IPS-11a (cell line): ENCODE data around the gene ZNF385B.

Experiments used
- H3K4me3 ChIP-seq: one replicate; pipeline ENCODE4 v1.5.1; 2013; ENCODE audit warnings: low read depth, low read length, control low read depth

Gene ZNF385B

GRCh38 chr2:179594268-179595112 is 266.9 kb downstream of the ZNF385B start:
- H3K4me3 ChIP-seq, result no peak overlapping the region

DNA sequence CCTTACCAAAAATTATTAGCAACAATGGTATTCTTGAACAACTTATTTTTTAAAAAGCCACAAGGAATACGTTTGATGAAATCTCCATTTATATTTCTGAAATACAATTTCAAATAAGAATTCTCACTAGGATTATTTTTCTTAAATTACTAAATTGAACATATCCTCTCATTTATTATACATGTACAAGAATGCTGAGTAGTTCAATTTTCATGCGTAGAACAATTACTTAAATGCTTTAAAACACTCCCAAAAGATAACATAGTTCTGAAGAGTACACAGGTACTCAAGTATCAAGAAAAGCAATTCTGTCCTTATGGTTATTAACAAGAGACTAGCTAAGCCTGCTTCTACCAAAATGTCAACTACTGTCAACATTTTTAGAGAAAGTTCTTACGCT is 268.1 kb downstream of the ZNF385B start:
- H3K4me3 ChIP-seq, result no peak overlapping the region

- no peak overlapping the region for H3K4me3 ChIP-seq
Observed at GRCh38 chr2:179592167-179592936, 269.1 kb downstream of the ZNF385B start.

DNA sequence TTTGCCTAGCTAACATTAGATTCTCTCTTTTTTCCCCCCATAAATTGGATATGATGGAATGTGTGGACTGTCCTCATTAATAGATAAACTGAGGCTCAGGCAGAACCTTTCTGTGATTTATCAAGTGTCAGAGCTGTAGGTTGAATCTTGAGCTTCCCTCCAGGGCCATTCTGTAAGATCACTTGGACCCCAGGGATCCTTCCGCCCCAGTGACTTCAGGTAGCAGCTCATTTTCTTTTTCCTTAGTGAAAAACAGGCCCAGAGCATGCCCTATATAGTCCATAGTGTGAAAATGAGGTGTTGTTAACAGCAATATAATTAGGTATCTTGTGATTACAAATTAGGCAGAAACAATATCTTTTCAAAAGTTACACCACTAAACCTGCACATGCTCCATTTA is 269.7 kb downstream of the ZNF385B start:
- no peak overlapping the region for H3K4me3 ChIP-seq

DNA sequence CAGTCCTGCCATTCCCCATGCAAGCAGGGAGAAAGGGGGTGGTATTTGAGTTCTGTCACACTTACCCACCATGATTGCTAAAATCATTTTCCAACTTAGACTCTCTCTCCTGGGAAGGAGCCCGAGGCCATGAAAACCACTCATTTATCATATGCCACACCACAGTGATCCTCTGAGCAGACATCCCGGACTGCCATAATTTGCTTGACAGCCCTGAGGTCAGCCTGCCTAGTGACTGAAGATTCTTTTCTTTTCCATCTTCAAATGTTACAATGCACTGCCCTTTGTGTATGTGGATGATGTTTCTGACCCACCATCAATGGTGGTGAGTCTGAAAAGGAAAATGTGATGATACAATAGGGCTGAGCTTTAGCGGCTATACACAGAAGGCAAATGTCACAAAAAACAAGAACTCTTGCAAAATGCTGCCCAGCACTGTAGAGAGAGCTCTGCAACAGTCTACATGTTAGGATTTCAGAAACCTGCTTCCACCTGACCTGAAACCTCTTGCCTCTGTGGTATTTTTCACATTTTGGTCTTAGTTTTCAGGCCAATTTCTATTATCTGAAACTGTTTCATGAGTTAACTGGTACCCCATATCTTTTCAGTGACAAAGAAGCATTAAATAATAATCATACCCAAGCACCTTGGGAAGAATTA is 272.8 kb downstream of the ZNF385B start:
- no peak overlapping the region for H3K4me3 ChIP-seq

DNA sequence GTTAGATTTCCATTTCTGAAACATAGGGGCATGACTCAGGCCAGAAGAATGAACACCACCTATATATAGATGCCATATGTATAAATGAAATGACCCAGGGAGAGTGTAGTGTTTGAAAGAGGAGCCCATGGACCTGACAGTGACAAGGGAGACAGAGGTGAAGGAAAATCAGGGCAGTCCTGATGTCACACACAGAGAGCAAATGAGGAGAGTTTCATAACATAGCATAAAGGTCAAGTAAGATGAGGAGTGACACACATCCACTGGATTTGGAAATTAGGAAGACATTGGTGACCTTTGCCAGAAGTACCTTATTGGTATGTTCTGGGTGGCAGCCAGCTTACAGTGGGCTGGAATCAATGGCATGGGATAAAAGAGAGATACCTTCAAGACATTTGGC is 276.7 kb downstream of the ZNF385B start:
- H3K4me3 ChIP-seq, result no peak overlapping the region

DNA sequence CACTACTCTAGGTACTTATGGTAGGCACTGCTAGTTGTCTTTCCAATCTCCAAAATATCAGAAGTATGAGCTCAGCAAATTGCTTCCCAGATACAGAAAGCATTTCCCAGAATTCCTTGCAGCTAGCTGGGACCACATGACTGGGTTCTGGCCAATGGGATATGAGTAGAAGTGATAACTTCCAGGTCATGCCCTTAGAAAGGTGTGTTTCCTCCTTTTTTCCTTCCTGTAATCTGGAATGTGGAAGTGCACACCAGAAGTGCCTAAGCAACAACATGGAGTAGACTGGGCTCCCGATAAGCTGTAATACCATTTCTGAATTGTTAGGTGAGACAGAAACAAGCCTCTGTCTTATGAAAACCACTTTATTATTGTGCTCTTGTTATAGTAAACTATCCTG is 279.8 kb downstream of the ZNF385B start:
- H3K4me3 ChIP-seq, result no peak overlapping the region

DNA sequence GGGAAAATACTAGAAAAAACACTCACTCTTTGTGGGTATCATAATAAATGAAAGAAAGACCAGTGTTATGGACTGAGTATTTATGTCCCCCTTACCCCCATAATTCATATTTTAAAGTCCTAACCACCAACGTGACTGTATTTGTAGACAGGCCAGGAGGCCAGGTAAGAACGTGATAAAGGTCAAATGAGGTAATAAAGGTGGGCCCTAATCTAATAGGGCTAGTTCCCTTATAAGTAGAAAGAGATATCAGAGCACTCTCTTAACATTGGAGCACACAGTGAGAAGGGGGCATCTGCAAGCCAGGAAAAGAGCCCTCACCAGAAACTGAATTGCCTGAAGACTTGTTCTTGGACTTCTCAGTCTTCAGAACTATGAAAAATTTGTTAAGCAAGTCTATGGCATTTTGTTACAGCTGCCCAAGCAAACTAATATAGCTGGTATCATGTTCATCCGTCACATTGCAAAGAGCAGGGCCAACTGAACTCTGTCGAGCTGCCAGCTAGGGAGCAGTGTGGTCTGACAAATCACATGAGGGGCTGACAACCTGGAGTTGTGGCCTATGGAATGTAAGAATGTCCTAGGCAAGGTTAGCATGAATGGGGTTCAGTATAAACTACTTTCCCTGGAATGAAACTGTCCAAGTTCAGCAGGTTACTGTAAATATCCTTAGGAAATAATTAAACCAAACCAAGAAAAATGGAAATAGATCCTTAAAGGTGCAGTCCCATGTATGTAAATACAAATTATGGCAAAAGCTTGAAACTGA is 280.9 kb downstream of the ZNF385B start:
- no peak overlapping the region for H3K4me3 ChIP-seq

GRCh38 chr2:179579800-179580199 is 281.6 kb downstream of the ZNF385B start:
- H3K4me3 ChIP-seq, result no peak overlapping the region

GRCh38 chr2:179578171-179578916 is 283.1 kb downstream of the ZNF385B start:
- H3K4me3 ChIP-seq, result no peak overlapping the region

GRCh38 chr2:179574061-179574519 is 287.3 kb downstream of the ZNF385B start:
- no peak overlapping the region for H3K4me3 ChIP-seq

- no peak overlapping the region for H3K4me3 ChIP-seq
Observed at GRCh38 chr2:179572544-179572943, 288.9 kb downstream of the ZNF385B start.

- H3K4me3 ChIP-seq, result no peak overlapping the region
Observed at GRCh38 chr2:179571721-179572120, 289.7 kb downstream of the ZNF385B start.

DNA sequence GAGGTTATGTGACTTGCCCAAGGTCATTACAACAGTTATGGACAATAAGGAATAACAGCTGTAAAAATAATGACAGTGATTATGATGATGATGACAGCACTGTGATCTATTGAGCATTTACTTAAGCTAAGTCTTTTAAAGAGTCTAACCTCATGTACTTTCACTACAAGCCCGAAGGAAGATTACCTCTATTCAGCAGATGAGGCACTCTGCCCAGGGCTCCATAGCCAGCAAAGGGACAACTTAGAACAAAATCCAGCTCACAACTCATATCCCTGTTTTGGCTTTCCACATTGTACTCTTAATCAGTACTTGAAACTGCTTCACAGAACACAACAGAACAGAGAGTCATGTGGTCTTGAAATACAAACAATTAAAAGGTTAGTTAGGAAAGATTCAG is 290.2 kb downstream of the ZNF385B start:
- H3K4me3 ChIP-seq, result no peak overlapping the region

DNA sequence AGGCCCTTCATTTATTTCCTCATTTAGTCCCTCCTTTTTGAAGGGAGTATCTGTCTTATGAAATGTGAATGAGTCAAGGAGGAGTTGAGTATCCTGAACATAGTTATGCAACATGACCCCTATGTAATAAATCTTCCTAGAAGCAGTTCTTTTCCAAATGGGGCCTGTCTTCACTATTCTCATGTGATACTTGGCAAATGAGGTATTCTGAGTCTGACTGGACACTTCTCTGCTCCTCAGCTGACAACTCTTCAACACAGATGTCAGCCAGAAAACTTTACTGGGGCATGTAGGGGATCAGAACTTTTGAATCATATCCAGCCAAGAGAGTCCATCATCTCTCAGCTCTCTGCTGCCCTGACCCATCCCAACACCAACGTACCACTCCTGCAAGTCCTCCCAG is 291.6 kb downstream of the ZNF385B start:
- no peak overlapping the region for H3K4me3 ChIP-seq

GRCh38 chr2:179565807-179566206 is 295.6 kb downstream of the ZNF385B start:
- H3K4me3 ChIP-seq, result no peak overlapping the region

GRCh38 chr2:179562330-179562885 is 299.0 kb downstream of the ZNF385B start:
- H3K4me3 ChIP-seq, result no peak overlapping the region

GRCh38 chr2:179561702-179562101 is 299.7 kb downstream of the ZNF385B start:
- H3K4me3 ChIP-seq, result no peak overlapping the region

DNA sequence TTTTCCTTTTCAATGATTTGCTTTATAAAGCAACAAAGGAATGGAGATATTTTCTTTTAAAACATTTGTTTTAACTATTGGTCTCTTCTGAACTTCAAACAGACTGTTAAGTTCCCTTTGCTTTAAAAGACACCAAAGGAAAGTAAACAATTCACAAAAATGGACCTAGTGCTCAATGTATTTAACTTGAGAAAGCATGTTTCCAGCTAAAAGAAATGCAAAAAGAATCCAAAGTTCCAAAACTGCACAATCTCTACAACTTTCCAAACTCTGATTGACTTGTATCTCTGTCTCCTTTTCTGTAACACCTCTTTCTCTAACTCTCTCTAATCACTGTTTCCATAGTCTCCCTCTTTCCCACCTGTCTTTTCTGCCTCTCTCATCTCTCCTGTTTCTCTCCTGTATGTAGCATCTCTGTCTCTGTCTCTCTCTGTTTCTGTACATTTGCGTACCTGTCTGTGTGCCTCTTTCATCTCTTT is 301.1 kb downstream of the ZNF385B start:
- H3K4me3 ChIP-seq, result no peak overlapping the region
